ENCODE measurements around the gene RNF169.

RNF169 gene

DNA sequence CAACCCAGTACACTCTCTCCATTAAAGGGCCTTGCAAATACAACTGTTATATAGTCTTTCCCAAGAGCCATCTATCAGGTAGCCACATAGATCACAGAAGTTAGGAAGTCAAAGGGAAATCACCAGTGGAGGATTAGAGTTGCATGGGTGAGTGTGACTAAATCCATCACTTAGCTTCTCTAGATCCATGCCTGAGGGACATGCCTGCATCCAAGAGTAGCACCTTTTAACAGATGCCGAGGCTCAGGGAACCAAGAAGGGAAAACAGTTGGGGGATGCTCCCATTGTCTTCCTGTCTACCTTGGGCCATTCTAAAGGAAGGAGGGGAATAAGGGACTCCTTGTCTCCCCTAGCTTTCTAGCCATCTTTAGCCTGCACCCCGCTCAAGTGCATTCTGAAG lies 122.4 kb downstream of the RNF169 start:
- DNase-seq: no peak
- H3K9ac ChIP-seq (ENCODE audit: low read length): no peak overlapping the region
- H3K79me2 ChIP-seq (ENCODE audit: low read length): no peaks in the 10 kb centered on the region
- no peaks in the 10 kb centered on the region for H3K4me1 ChIP-seq (ENCODE audit: low read length)
- no peaks in the 10 kb centered on the region for H4K20me1 ChIP-seq (ENCODE audit: insufficient read depth, low read length)
- no peaks in the 10 kb centered on the region for H3F3A ChIP-seq (ENCODE audit: insufficient read depth, low read length)
- TF ChIP-seq EZH2 (optimal IDR thresholded peaks at IDR 0.05; ENCODE audit: low read depth, low read length): no peak
- no peak for TF ChIP-seq EZH2phosphoT487 (IDR thresholded peaks at IDR 0.05; ENCODE audit: low read length)
- TF ChIP-seq, protein P1, sequence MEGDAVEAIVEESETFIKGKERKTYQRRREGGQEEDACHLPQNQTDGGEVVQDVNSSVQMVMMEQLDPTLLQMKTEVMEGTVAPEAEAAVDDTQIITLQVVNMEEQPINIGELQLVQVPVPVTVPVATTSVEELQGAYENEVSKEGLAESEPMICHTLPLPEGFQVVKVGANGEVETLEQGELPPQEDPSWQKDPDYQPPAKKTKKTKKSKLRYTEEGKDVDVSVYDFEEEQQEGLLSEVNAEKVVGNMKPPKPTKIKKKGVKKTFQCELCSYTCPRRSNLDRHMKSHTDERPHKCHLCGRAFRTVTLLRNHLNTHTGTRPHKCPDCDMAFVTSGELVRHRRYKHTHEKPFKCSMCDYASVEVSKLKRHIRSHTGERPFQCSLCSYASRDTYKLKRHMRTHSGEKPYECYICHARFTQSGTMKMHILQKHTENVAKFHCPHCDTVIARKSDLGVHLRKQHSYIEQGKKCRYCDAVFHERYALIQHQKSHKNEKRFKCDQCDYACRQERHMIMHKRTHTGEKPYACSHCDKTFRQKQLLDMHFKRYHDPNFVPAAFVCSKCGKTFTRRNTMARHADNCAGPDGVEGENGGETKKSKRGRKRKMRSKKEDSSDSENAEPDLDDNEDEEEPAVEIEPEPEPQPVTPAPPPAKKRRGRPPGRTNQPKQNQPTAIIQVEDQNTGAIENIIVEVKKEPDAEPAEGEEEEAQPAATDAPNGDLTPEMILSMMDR (IDR thresholded peaks at IDR 0.05; ENCODE audit: low read length): no peak
- no peak overlapping the region for H3K4me3 ChIP-seq (ENCODE audit: low read length)
- no peak overlapping the region for H3K27ac ChIP-seq (ENCODE audit: low read length)
- H2AFZ ChIP-seq (ENCODE audit: low read length): no peak overlapping the region
- no peaks in the 10 kb centered on the region for H3K9me2 ChIP-seq (replicated peaks; ENCODE audit: insufficient read depth, low read length)
- H3K27me3 ChIP-seq (replicated peaks; ENCODE audit: insufficient read depth, low read length): no peaks in the 10 kb centered on the region
- H3K9me3 ChIP-seq (replicated peaks; ENCODE audit: insufficient read depth, low read length): no peaks in the 10 kb centered on the region
- no peak overlapping the region for H3K4me2 ChIP-seq (ENCODE audit: low read depth, low read length)
- 0 out of 2 replicates have a peak, but pooled peaks cover 7% of the 10 kb centered on the region for H3K36me3 ChIP-seq (replicated peaks; ENCODE audit: insufficient read depth, low read length)

DNA sequence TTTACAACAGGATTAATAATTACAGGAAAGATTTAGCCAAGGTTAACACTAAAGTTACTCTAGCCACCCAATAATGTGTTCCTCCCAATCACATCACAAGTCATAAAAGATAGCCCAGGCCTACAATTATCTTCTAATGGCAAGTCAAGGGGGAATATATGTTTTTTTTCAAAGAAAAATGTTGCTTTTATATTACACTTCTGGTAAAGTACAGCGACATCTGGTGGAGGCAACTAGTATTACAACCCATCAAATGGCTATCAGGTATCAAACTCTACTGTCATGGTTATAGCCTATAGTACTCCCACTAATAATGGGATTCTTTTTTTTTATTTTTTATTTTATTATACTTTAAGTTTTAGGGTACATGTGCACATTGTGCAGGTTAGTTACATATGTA lies 128.5 kb downstream of the RNF169 start:
- TF ChIP-seq EZH2phosphoT487 (IDR thresholded peaks at IDR 0.05; ENCODE audit: low read length) (no peak), EZH2 (optimal IDR thresholded peaks at IDR 0.05; ENCODE audit: low read depth, low read length) (no peak)
- TF ChIP-seq, protein P1 (IDR thresholded peaks at IDR 0.05; ENCODE audit: low read length): peak; percentile 42

More for the DNA sequence above, 128.5 kb downstream of the RNF169 start:
- H3K9me3 ChIP-seq (replicated peaks; ENCODE audit: insufficient read depth, low read length): no peaks in the 10 kb centered on the region
- H3K9me2 ChIP-seq (replicated peaks; ENCODE audit: insufficient read depth, low read length): no peaks in the 10 kb centered on the region
- no peak overlapping the region for H3K4me2 ChIP-seq (ENCODE audit: low read depth, low read length)
- no peak overlapping the region for H3K27ac ChIP-seq (ENCODE audit: low read length)
- H3K27me3 ChIP-seq (replicated peaks; ENCODE audit: insufficient read depth, low read length): no peaks in the 10 kb centered on the region
- no peak overlapping the region for H2AFZ ChIP-seq (ENCODE audit: low read length)
- no peaks in the 10 kb centered on the region for H4K20me1 ChIP-seq (ENCODE audit: insufficient read depth, low read length)
- DNase-seq: no peak
- H3K79me2 ChIP-seq (ENCODE audit: low read length): no peaks in the 10 kb centered on the region
- no peak overlapping the region for H3K4me3 ChIP-seq (ENCODE audit: low read length)
- no peak overlapping the region for H3K9ac ChIP-seq (ENCODE audit: low read length)
- no peaks in the 10 kb centered on the region for H3K36me3 ChIP-seq (replicated peaks; ENCODE audit: insufficient read depth, low read length)
- H3F3A ChIP-seq (ENCODE audit: insufficient read depth, low read length): no peaks in the 10 kb centered on the region
- no peaks in the 10 kb centered on the region for H3K4me1 ChIP-seq (ENCODE audit: low read length)

Data from MM.1S (cell line).